Sciatic nerve (tissue), 2 donors: Measurements from ENCODE around the gene PIGB. TPM values are rescaled to one million over a fixed set of nuclear protein-coding genes. Genes with fewer than 3 reads are reported as not detected.
"Not testable (repeated sequence)": the region's sequence is repeated elsewhere in the genome, so short reads cannot be mapped to it uniquely, and the experiment has no call there.

Experiments used
- ATAC-seq: fragments of 200-7000 bp; cut with Tn5 transposase; one replicate; pipeline ENCODE4 v1.9.1; 2020; ENCODE audit warnings: mild to moderate bottlenecking, moderate library complexity
- DNase-seq: peaks from one replicate; pipeline ENCODE4 v3.0.0-alpha.2; 2020; ENCODE audit warnings: low spot score
- intact Hi-C: fragments of 100-400 bp; cut with DNase I; formaldehyde crosslinking; loops from one replicate; pipeline ENCODE4 v1.14.2; 2022
- total RNA-seq: library from RNA; stranded (reverse); fragmentation: NEBNext Ultra II Directional; extraction: Animal tissue kit (Norgen Biotek cat#: 25700); gene quantifications from one replicate; pipeline ENCODE4 v1.2.1, GENCODE V29; 2021
- donor health status: DM: no; HTN: no; CAD: no.
- donor health status: DM: no; HTN: no; CAD: no.

The PIGB gene
- total RNA-seq, result 8.5 TPM

DNA sequence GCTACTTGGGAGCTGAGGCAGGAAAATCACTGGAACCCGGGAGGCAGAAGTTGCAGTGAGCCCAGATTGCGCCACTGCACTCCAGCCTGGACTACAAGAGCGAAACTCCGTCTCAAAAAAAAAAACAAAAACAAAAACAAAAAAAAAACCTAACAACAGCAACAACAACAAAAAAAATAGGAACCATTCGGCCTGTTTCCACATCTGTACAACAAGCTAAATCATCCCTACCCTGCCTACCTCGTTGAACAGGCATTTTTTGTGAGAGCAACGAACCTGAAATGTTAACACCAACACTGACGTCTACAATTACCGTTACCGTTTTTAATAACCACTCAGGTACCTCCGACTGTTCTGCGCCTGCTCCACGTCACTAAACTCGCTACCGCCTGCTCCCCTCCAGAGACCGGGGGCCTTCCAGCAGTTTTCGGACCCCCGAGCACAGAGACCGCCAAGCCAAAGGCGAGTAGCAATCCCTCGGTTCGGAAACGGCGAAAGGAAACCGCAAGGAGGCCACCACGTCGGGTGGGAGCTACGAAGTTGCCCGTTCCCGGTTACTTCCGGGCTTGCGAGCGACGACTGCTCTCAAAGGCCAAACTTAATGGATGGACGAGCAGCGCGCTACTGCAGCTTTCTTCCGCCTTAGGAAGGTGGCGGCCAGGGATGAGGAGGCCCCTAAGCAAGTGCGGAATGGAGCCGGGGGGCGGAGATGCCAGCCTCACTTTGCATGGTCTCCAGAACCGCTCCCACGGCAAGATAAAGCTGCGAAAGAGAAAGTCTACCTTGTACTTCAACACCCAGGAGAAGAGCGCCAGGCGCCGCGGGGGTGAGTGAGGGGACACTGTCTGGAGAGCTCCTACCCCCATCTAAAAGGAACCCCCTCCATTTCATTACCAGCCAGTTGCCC is at the start of gene PIGB, which contains the start of gene PIGBOS1:
TSS of gene PIGB (plus strand) at position 635 of the 907 bp plus-strand sequence. CDS start at position 664, 29 bp downstream.
TSS of gene PIGBOS1 (minus strand) at position 536 of the 907 bp plus-strand sequence. CDS start 1,331 bp downstream, outside the sequence.
- intact Hi-C loops, result no loop called here
- ATAC-seq (peak; percentile 98), DNase-seq (peak; percentile 89)

DNA sequence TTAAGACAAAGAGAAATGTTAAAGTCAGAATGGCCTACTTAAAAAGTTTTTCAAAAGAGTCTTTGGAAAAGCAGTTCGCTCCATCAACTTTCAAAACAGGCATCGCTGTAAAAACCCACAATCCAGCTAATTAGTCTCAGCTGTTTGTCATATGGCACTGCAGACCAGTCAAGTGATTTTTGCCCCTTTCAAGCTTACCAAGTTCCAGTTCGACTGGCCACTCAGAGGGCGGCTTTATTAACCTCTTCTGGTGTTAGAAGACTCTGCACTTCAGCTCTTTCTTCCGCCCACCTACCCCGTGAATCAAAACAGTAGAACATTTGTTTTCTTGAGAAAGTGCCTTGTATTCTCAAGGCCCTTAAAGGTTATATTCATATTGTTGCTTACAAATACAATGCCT is 48.7 kb upstream of the PIGB start:
- intact Hi-C loops, result no loop called here
- DNase-seq (no peak), ATAC-seq (no peak)

DNA sequence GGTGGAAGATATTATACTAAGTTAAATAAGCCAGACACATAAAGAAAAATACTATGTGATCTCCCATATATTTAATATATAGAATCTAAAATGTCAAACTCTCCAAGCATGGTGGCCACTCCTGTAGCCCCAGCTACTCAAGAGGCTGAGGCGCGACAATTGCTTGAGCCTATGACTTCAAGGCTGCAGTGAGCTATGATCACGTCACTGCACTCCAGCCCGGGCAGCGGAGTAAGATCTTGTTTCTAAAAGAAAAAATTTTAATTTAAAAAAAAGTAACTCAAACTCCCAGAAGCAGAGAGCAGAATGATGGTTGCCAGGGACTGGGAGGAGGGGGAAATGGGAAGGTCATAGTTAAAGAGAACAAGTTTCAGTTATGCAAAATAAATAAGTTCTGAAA is 42.7 kb upstream of the PIGB start:
- intact Hi-C loops, result no loop called here
- no peak for ATAC-seq
- no peak for DNase-seq

DNA sequence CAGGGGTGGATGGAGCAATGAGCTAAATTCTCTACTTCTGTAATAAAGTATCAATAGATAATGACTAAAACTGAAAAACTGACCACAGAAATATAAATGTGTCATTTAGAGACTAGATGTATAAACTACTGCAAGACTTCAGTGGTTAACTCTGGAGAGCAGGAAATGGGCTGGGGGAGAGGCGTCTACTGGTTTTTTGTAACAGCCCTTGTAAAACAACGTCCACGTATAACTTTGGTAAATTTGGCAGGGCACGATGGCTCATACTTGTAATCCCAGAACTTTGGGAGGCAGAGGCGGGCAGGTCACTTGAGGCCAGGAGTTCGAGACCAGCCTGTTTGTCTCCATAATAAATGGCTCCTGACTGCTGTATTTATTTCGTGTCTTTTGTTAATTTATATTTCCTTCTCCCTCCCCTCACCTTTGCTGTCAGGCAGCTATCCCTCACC is 41.9 kb upstream of the PIGB start:
- DNase-seq, result no peak
- intact Hi-C loops, result no loop called here
- ATAC-seq, result no peak

DNA sequence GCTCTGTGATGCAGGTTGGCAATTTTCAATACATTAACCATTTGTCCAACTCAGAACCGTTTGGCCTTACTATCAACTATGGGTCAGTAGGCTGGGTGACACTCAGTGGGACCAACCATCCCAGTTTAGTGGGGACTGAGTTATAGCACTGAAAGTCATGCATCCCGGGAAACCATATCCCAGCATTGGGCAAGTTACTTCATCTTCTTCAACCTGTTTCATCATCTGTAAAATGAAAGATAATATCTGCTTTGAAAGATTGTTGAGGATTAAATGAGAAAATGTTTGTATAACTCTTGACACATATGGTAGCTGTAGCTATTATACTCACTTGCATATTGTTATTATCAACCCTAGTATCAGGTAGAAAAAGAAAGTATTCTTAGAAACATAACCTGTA is 41.3 kb upstream of the PIGB start:
- no peak for ATAC-seq
- intact Hi-C loops, result no loop called here
- no peak for DNase-seq

DNA sequence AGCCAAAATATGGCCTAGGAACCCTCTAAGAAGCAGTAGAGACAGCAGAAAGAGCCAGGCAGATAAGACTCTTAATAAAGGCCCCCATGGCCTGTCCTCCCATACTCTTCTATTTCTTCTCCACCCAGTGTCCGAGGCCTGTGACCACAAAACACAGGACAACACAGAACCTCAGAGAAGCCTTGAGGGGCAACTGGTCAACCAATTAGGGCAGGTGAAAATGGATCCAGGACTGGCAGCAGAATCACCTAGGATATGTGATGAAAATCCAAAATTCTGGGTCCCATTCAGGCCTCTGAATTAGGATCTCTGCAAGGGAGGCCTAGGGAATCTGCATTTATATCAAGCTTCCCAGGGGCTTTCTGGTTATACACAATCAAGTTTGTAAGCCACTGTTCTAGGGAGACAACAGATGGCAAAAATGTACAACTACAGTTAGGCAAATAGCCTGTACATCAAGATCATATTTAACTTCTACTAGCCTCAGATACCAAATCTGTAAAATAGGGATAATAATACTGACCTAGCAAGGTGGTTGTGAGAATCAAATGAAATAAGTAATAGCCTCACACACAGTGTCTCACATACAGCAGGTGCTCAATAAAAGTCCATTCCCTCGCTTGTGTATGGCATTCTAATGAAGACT is 39.8 kb upstream of the PIGB start:
- ATAC-seq (no peak), DNase-seq (no peak)
- intact Hi-C loops, result no loop called here

DNA sequence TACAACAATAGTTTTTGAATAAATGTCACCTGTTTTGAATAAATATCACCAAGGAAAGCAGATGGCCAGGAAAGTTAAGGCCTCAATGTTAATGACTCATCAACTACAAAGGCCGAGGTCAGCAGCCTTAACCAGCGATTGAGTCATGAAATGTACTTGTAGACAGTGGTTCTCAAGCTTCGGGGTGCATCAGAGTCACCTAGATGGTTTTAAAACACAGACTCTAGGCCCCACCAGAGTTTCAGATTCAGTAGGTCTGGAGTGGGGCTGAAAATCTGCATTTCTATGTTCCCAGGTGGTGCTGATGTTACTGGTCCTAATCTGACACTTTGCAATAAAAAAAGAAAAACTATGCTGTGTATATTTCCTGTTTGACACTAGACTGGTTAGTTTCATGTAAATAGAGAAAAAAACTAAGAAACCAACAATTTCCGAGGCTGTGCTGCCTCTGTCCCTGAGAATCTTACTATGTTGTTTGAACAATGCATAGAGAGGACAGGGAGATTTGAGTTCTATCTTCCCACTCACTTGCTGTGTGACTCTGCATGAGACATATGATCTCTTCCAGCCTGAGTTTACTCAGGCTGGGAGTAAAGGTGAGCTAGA is 39.2 kb upstream of the PIGB start:
- ATAC-seq (no peak), DNase-seq (no peak)
- intact Hi-C loops, result no loop called here

DNA sequence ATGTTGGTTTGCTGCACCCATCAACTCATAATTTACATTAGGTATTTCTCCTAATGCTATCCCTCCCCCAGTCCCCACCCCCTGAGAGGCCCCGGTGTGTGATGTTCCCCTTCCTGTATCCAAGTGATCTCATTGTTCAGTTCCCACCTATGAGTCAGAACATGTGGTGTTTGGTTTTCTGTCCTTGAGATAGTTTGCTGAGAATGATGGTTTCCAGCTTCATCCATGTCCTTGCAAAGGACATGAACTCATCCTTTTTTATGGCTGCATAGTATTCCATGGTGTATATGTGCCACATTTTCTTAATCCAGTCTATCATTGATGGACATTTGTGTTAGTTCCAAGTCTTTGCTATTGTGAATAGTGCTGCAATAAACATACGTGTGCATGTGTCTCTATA is 38.4 kb upstream of the PIGB start:
- intact Hi-C loops, DNase-seq, ATAC-seq: not testable (repeated sequence)

DNA sequence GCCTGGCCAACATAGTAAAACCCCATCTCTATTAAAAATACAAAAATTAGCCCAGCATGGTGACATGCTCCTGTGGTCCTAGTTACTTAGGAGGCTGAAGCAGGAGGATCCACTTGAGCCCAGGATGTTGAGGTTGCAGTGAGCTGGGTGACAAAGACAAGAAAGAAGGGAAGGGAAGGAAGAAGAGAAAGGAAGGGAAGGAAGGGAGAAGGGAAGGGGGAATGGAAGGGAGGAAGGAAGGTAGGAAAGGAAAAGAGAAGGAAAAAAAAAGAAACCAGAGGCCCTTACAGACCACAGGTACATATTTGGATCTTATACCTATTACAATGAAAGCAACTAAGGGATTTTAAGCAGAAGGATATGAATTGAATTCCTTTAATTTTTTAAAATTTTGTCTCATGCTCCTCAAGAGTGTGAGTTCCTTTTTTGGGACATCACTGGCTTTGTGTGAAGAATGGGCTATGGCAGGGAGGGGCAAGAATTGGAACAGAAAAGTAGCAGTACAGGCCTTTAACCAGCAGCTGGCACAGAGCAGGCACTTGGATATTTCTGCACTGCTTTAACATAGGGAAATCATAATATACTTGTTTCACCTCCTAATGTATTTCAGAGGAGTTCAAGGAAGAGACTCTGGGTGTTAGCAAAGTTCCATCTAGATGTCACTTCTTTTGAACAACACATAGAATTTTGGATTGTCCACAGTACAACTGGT is 37.3 kb upstream of the PIGB start:
- intact Hi-C loops, result no loop called here

DNA sequence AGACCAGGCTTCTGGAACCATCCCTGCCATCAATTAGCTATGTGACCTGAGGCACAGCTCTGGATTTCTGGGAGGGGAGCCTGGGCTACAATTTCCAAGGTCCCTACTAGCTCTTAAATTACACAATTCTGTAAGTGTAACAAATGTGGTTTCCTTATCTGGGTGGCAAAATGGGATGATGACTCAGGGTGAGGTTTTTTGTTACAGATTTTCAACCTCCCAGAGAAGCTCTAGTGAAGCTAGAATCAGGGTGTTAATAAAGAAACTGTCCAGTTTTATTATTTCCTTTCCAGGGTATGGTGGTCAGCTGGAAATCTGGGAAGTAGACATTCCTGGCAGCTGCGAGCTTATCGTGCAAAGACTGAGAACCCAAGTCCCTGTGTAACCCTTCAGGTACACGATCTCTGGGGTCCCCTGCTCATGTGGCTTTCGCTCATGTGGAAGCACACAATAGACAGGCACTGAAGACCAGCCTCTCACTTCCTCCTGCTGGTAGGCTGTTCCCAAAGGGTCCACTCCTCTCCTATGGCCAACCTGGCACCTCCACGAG is 36.7 kb upstream of the PIGB start:
- intact Hi-C loops, result no loop called here

More for the DNA sequence above, 37.3 kb upstream of the PIGB start:
- no peak for ATAC-seq
- no peak for DNase-seq

DNA sequence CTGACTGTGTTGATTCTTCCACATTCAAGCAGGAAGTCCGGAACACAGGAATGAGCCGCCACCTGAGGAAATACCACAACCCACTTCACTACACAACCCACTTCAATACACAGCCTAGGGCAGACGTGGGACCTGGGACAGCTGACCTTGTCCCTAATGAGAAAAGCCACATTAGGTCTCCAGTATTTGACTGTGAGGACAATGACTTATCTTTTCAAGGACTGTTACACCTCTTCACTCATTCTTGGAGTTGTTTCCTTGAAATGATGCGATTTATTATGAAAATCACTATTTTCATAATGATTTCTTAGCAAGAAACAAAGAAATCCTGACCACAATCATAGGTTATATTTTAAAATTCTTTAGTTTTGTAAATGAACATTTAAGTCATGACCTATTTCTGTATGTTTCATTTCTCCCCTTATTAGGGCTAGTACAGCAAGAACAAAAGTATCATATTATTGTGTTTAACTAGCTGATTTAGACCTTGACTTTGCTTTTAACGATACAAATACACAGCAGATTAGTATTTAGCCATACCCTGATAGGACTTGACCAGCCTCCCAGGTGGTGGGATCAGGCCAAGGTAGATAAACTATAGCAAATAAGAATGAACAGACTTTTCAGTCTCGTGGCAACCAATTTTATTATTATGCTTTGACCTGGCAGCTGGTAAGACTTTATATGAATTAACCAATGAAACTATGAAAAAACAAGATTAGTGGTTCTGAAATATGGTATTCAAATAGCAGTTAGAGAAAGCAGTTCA is 35.5 kb upstream of the PIGB start:
- intact Hi-C loops, result no loop called here
- no peak for DNase-seq
- ATAC-seq, result no peak

More for the DNA sequence above, 36.7 kb upstream of the PIGB start:
- no peak for DNase-seq
- peak; percentile 48 for ATAC-seq

DNA sequence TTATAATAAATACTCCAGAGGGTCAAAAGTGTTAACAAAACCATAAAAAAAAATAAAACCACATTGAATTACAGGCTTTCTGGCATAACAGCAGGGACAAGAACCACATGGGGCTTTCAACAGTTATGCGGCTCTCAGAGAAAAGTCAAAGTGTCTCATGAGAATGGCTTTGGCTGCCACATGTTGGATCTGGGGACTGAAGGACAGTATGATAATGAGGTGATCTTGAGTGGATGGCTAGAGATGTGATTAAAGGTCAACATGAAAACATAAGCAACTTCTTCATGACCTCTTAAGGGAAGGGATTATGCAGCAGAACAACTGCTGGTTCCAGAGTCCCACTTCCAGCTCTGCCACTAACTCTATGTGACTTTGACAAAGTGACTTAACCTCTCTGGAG is 34.6 kb upstream of the PIGB start:
- no peak for DNase-seq
- no peak for ATAC-seq
- intact Hi-C loops, result no loop called here

DNA sequence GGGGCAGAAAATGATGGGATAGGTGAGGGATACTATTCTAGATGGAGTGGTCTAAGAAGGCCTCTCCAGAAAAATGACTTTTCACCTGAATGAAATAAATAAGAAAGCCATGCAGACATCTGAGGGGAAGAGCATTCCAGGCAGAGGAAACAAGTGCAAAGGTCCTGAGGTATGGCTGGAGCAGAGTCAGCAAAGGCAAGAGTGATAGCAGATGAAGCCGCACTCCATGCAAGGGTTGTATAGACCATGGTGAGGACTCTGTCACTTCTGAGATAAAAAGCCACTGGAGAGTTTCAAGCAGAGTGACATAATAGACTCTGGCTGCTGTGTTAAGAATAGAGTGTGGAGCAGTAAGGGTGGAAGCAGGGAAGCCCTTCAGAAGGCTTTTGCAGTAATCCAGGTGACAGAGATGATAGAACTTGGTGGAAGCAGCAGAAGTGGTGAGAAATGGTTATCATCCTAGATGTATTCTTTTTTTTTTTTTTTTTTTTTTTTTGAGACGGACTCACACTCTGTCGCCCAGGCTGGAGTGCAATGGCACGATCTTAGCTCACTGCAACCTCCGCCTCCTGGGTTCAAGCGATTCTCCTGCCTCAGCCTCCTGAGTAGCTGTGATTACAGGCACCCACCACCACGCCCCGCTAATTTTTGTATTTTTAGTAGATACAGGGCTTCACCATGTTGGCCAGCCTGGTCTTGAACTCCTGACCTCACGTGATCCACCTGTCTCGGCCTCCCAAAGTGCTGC is 32.4 kb upstream of the PIGB start:
- intact Hi-C loops, result loop anchor here (5.0 kb wide), 1 partner anchor 69 kb away; no protein-coding TSS in a partner anchor
- not testable (repeated sequence) for ATAC-seq, DNase-seq

DNA sequence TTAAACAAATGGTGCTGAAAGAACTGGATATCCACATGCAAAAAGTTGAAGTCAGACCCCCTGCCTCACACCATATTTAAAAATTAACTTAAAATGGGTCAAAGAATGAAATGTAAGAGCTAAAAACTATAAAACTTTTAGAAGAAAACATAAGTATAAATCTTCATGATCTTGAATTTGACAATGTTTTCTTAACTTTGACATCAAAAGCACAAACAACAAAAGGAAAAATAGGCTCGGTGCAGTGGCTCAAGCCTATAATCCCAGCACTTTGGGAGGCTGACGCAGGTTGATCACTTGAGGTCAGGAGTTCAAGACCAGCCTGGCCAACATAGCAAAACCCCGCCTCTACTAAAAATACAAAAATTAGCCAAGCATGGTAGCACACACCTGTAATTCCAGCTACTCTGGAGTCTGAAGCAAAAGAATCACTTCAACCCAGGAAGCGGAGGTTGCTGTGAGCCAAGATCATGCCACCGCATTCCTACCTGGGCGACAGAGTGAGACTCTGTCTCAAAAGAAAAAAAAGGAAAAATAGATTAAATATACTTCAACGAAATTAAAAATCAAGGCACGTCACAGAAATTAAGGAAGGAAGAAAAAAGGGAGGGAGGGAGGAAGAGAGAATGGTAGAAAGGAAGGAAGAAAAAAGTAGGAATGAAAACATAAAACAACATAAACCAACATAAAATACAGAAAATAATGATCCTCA is 30.9 kb upstream of the PIGB start:
- ATAC-seq (no peak), DNase-seq (no peak)
- intact Hi-C loops, result loop anchor here (5.0 kb wide), 1 partner anchor 71 kb away; no protein-coding TSS in a partner anchor

DNA sequence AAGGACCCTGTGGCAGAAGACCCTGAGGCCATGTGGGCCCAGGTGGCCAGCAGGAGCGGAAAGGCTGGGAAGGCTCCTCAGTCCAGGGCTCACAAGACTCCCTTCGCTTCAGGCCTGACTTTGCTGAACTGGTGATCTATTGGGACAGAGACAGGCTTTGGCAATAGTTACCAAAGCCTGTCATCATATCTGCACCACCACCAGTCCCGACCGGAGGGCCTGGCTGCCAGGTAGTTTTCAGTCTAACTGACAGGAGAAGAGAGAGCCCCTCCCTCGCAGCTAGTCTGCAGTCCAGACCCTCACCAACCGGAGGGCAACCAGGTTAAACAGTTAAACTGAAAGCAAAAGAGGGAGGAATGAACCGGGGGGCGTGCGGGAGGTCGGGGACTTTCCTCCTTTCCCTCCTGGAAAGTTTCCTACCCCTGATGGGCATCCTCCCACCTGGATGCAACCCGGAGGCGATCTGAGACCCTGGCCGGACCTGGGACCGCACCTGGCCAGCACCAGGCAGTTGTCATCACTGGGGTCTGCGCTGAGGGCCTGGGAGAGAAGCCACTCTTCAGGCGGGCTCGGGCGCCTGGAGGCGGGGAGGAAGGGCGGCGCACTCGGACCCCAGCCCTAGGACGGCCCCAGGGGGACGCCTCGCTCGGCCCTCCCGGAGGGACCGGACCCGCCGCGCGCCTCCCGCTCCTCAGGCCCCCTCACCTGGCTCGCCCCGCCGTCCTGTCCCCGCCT is 29.8 kb upstream of the PIGB start:
- peak; percentile 61 for ATAC-seq
- intact Hi-C loops, result loop anchor here (5.0 kb wide), 1 partner anchor 72 kb away; no protein-coding TSS in a partner anchor
- DNase-seq, result peak; percentile 59
